SKM-1 (cell line): Measurements from ENCODE around the gene SPTBN5.

Experiments used
- DNase-seq: peaks from one replicate; lab custom pipeline; 2025; ENCODE audit not compliant: unreplicated experiment; lab: John Stamatoyannopoulos, UW

Gene SPTBN5

DNA sequence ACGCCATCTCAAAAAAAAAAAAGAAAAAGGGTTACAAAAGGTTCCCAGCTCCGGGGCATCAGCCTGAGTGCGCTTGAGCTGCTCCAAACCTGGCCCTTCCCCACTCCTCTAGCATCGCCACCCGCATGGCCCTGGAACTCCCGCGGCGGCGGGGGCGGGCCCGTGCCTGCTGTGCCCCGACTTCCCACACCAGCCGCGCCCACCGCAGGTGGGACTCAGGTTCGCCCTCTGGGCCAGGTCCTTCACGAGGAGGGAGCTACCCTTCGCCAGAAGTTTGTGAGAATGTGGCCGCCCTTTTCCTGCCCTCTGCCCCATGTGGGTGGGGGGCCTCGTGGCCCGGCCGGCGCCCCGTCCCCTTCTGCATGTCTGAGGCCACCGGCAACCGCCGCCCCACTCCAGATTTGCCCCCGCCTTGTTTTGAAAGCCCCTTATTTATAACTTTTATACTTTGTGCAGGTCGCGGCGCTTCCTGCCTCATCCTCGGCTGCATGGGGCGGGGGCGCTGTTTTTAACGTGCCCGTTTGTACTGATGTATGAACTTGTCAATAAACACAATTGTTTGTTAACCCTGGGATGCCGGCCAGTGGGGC is 66.5 kb downstream of the SPTBN5 start:
- no peak for DNase-seq

DNA sequence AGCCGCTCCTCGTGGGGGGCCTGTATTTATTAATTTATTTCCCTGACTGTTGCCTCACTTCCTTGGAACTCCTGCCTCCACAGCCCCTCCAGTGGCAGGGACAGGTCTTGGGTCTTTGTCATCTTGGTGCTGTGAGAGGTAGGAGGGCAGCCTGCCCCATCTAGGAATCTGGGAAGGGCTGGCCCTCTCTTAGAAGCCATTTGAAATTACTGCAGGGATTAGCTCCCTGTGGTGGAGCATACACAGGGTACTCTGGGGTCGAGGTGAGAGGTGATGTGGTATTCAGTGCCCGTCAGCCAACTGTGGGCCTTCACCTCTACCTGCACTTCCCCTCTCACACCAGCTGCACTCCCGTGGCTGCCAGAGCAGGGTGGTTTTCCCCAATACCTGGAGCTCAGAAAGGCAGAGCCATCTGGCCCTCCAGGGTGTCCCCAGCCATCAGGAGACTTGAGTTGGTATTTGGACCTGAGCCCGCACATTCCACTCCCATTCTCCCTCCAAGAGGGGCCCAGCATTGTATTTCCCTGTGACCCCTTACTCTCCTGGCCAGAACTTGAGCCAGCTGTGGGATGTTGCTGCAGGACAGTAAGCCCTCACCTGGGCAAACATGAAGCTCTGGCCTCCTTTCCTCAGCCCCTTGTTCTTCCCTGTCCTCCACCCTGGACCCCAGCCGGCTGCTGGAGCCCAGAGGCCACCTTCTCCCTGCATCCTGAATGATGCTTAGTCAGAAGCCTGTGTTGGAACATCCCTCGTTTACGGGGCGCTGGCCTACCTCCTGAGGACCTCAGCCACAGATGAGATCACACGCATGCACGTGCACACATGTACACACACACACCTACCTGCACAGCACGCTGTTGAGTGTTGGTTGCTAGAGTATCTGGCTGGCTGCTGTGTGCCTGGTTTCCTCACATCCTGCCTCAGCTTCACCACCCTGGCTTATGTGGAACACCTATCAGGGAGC is 68.0 kb downstream of the SPTBN5 start:
- DNase-seq = no peak

DNA sequence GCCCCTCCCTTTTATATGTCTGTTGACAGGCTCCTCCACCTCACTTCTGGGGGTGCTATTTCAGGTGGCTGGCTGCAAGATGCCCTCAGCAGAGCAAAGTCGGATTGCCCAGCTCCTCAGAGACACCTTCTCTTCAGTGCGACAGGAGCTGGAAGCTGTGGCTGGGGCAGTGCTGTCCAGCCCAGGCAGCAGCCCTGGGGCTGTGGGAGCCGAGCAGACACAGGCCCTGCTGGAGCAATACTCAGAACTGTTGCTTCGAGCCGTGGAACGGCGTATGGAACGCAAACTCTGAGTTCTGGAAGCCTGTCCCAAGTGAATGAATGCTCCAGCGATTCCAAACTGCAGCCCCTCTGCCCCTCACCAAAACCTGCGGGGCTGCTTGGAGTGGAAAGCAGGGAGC is 68.7 kb downstream of the SPTBN5 start:
- no peak for DNase-seq

DNA sequence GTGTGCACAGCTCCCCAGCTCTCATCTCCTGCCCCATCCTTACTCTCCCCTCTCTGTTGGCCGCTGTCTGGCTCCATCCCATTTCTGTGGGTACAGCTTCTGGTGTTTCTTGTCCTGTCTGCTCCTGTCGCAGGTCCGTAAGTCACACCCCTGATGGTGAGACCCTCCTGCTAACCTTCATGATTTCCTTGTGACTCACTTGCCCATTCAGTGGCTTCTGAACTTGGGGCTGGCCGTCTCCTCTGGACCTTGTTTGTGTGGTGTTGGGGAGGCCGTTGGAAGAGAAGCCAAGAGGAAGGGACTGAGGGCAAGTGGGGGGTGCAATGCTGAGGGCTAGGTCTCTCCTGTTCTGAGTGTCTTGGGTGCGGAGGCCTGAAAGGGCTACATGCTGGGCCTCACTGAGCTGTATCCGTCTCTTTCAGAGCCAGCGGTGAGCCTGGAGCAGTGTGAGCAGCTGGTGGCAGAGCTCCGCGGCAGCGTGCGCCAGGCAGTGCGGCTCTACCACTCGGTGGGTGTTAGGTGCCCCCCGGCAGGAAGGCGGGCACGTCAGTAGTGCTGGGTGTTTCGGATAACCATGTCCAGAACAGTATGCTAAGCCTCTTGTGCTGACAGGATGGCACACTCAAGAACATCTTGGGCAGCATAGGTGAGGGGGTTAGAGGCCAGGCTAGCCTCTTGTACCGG is 69.6 kb downstream of the SPTBN5 start:
- no peak for DNase-seq

DNA sequence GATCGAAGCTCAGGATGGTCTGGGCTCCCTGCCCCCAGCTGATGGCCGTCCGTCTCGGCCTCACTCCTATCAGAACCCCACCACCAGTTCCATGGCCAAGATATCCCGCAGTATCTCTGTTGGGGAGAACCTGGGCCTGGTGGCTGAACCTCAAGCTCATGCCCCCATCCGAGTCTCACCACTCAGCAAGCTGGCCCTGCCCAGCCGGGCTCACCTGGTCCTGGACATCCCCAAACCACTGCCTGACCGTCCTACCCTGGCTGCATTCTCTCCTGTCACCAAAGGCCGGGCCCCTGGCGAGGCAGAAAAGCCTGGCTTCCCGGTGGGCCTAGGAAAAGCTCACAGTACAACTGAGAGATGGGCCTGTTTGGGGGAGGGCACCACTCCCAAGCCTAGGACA is 70.4 kb downstream of the SPTBN5 start:
- no peak for DNase-seq

DNA sequence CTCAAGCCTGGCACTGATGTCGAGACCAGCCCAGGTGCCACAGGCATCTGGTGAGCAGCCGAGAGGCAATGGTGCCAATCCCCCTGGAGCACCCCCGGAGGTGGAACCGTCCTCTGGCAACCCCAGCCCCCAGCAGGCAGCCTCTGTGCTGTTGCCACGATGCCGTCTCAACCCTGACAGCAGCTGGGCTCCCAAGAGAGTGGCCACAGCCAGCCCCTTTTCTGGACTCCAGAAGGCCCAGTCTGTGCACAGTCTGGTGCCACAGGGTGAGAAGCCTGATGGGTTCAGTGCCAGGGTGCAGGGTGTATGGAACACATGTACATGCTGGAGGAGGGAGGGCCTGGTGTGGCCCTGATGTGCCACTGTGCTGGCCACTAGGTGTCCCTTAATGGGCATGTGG is 70.9 kb downstream of the SPTBN5 start:
- DNase-seq = no peak

DNA sequence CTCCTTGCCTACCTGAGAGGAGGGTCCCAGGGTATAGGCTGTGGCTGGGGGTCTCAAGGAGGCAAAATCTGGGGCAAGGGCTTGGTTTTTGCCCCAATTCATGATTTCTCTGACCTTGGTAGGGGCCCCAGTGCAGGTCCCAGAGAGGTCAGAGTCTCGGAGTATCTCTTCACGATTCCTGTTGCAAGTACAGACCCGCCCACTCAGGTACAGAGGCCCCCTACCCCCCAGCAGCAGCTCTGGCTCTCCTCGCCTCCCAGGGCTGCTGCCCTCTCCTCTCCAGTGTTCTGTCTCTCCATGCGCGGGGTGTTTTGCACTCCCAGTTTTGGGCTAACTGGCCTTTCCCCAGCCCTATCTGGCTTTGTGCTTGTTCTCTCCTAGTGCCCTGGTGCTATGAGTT is 71.4 kb downstream of the SPTBN5 start:
- DNase-seq = no peak

DNA sequence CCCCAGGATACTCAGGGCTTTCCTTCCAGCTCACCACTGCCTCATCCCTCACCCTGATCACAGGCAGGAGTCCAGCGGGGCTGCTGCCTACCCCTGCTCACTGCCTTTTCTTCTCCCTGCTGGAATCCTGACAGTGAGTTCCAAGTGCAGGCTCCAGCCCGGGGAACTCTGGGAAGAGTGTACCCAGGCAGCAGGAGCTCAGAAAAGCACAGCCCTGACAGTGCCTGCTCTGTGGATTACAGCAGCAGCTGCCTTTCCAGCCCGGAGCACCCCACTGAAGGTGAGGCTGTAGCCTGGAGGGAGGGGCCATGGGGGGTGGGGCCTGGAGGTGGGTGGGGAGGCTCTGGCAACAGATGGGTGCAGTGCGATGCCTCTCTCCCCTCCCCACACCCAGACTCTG is 72.0 kb downstream of the SPTBN5 start:
- no peak for DNase-seq

DNA sequence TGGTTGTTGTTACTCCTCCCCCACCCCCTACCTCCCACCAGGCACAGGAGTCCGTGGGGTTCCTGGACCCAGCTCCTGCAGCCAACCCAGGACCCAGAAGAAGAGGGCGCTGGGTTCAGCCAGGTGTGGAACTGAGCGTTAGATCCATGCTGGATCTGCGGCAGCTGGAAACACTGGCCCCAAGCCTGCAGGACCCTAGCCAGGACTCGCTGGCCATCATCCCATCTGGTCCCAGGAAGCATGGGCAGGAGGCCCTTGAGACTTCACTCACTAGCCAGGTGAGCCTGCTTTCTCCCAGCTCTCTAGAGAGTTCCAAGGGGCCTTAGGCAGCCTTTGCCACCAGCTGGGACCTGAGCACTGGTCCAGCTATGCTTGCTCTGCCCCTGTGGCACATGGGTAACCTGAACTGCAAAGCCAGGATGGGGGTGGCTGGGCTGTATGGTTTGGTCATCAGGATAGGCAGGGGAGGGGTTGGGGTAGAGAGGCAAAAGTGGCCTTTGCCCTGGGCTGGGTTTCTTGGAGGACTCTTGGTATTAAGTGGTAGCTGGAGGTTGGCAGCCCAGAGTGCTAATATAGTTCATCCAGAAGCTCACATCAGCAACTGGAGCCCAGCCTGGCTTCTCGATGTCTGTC is 72.9 kb downstream of the SPTBN5 start:
- no peak for DNase-seq

DNA sequence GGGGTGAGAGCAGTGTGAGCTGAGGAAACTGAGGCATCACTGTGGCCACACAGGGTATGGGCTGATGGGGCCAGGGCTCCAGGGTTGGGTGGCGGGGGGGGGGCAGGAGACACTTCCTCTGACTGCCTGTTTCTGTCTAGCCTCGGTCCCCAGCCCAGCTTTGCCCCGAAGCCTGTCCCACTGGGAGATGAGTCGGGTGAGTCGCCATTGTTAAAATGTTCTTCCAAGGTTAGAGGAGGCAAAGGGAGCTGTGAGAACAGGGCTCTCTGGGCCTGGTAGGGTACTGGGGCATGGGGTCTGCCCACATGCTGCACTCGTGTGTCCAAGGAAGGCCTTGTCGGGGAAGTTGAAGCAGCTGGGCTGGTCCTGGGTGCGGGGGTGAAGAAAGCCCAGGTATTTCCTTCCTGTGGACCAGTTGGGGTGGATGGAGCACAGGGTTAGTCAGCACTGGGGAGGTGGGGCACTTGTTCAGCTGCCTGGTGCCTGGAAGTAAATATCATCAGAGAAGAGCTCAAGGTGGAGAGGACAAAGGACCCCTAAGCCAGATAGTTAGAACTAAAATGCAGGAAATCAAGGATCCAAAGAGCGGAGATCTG is 74.3 kb downstream of the SPTBN5 start:
- DNase-seq = no peak

DNA sequence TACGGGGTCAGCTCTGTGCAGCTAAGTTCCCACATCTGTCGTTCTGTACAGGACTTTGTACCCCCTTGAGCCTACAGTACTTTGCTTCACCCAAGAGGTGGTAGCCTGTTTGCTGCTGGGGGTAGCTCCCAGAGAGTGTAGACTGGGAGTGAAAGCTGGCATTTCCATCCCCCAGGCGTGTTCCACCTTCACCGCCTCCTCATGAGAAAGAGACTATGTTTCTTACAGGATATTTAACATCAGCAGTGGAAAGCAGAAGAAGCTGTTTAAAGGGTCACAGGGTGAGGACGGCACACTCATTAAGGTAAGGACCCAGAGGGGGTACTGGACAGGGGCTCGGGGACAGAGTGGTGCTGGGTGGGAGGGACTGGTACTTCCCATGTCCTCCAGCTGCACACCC is 76.1 kb downstream of the SPTBN5 start:
- DNase-seq = no peak

DNA sequence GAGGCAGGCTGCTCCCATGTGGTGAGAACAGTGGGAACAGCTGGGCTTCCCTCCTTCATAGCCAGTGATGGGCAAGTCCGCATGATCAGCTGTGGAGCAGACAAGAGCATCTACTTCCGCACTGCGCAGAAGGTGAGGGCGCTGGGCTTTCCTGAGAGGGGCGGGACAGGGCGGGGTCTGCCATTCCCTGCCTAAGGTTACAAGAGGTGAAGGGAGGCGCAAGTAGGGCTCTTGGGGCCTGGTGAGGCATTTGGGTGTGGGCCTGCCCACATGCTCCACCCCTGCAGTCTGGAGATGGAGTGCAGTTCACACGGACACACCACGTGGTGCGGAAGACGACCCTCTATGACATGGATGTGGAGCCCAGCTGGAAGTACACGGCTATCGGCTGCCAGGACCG is 76.5 kb downstream of the SPTBN5 start:
- no peak for DNase-seq

DNA sequence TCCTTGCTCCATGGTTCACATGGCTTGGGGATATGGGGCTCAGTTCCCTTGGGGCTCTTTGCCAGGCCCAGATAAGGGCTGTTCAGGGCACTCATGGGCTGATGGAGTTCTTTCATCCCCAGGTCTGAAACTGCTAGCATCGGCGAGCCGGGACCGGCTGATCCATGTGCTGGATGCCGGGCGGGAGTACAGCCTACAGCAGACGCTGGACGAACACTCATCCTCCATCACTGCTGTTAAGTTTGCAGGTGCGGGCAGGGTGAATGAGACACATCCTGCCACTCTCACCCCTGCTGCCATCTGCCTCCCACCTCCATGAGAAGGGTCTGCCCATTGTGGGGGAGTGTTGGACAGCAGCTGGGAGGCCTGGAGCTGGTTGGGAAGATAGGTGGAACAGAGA is 77.1 kb downstream of the SPTBN5 start:
- DNase-seq = no peak

DNA sequence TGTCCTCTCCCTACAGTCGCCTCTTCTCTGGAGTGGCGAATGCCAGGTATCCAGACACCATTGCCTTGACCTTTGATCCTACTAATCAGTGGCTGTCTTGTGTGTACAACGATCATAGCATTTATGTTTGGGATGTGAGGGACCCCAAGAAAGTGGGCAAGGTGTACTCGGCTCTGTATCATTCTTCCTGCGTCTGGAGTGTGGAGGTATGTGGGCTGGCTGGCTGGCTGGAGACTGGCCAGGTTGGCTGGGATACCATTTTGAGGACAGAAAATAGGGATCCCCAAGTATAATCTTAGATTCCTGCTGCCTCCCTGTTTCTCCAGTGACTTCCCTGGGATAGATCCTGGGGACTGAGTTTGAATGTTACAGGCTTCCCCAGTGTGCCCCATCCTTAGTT is 79.3 kb downstream of the SPTBN5 start:
- no peak for DNase-seq

DNA sequence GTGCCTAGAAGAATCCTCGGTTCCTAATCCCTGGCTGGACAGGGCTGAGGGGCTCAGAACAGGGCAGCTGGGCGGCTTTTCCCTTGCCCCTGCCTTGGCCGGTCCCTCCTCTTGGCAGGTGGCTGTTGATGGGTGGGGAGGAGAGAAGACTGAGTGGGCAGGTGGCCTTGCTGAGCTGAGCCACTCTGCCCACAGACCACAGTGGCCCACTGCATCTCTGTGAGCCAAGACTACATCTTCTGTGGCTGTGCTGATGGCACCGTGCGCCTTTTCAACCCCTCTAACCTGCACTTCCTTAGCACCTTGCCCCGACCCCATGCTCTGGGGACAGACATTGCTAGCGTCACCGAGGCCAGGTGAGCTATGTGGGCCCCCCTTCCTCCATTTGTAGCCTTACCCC is 80.4 kb downstream of the SPTBN5 start:
- DNase-seq = no peak

DNA sequence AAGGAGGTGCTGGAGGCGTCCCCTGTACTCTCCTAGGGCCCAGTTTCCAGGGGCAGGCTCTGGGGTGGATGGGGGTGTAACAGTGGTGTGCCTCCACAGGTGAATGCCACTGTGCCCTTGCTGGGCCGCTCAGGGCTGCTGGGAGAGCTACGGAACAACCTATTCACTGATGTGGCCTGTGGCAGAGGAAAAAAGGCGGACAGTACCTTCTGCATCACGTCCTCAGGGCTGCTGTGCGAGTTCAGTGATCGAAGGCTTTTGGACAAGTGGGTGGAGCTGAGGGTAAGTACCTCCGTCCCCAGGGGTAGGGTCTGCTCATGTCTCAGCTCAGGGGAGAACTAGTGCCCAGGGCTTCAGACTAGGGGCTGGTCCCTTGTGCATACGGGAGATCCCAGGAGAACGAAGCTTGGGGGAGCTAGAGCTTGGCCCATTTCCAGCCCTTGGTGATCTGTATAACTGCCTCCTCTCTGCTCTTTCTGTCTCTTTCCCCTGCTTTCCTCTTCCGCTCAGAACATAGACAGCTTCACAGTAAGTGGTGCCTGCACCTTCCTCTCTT is 81.0 kb downstream of the SPTBN5 start:
- DNase-seq = no peak

DNA sequence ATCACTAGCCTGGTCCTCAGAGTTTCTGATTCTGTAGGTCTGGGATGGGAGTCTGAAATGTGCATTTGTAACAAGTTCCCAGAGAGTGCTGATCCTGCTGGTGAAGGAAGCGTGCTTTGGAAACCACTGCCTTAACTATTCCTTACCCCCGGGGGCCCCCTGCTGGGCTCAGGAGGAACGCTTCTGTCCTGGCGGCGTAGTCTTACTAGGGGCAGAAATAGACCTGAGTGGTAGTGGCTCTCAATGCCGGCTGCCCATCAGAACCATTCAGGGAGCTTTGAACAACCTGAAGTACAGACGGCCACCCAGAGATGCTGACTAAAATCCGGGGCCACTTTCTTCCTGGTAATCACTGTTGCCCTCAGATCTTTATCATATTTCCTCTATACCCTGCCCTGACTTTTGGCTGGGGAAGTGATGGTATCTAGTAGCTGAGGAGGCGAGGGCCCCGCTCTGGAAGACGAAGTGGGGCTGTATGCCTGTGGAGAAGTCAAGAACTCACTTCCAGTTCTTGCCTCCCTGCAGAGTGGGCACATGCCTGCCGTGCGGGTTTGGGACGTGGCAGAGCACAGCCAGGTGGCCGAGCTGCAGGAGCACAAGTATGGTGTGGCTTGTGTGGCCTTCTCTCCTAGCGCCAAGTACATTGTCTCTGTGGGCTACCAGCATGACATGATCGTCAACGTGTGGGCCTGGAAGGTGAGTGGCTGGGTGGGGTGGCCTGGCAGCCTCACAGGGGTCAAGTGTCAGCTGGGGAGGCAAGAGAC is 82.2 kb downstream of the SPTBN5 start:
- DNase-seq = peak; percentile 82

DNA sequence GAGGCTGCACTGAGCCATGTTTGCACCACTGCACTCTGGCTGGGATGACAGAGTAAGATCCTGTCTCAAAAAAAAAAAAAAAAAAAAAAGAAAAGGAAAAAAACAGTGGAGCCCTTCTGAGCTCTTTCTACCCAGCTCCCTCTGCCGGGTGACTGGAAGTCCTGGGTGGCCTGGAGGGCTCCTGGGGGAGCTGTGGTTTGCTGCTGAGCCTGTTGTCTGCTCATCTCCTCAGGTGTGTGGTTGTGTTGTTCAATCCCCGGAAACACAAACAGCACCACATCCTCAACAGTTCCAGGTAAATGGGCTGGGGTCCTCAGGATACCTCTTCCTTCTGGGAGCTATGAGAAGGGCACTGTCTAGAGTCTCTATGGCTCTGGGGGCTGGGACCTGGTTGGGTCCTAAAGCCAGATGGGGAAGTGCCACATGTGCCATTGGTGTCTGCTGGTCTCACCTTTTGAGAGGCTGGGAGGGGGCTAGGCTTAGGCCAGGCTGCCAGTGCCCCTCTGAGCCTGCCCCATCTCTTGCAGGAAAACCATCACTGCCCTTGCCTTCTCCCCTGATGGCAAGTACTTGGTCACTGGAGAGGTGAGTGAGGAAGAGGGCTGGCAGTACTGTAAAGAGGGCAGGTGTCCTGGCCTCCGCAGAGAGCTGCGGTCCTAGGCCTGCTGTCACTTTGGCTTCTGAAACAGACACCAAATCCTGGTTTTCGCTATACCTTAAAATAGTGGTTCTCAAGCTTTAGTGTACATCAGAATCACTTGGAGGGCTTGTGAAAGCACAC is 83.0 kb downstream of the SPTBN5 start:
- DNase-seq = no peak

DNA sequence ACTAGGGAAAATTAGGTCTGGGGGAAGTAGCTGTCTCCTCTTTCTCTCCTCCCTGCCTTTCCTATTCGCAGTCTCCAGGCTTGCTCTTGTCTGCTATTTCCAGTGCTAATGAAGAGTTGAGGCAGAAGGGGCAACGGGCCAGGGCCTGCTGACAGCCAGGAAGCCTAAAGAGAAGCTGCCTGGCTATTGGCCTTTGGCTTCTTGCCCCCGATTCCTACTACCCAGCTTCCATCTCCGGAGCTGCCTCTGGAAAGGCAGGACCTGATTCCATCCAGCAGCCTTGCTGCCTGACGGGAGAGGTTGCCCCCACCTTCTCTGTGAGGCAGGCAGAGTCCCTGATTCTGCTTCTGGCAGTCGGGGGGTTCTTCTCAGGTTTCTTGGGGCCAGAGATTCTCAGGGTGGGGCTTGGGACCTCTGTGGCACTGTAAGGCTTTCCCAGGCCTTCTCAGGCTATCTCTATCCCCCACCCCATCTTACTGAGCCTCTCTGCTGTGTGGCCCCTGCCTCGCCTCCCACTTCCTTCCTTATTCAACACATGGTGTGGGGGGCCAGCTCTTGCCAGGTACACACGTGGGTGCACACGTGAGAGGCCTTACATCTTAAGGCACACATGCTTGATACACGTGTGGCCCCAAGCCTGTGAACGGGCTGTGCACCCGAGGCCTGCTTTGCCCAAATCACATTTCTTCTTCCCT is 84.2 kb downstream of the SPTBN5 start:
- no peak for DNase-seq
